ENCODE data around the gene KLF17. TPM values are rescaled to one million over a fixed set of nuclear protein-coding genes. Genes with fewer than 3 reads are reported as not detected.

The KLF17 gene
- total RNA-seq, 1 donor from 2014 or later, result not detected

DNA sequence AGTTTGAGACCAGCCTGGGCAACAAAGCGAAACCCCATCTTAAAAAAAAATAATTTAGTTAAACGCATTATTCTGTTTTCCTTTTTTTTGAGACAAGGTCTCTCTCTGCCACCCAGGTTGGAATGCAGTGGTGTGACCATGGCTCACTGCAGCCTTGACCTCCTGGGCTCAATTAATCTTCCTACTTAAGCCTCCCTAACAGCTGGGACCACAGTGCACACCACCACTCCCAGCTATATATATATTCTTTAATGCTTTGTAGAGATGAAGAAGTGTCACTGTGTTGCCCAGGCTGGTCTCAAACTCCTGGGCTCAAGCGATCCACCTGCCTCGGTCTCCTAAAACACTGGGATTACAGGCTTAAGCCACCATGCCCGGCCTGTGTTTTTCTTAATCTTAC, 7.7 kb upstream of the KLF17 start:
- Histone ChIP-seq H2AFZ (replicated peaks) (no peak overlapping the region), H3K36me3 (no peaks in the 10 kb centered on the region), H3K9ac (no peak overlapping the region), H3F3A (ENCODE audit: low read depth) (no peaks in the 10 kb centered on the region), H3K27me3 (peaks cover 22% of the 10 kb centered on the region), H3K9me3 (ENCODE audit: low read depth) (no peaks in the 10 kb centered on the region), H3K4me1 (no peaks in the 10 kb centered on the region), H3K4me3 (no peak overlapping the region), H3K4me2 (no peak overlapping the region), H3K27ac (no peak overlapping the region), H3K79me2 (ENCODE audit: low read depth) (no peaks in the 10 kb centered on the region), H4K20me1 (ENCODE audit: low read depth) (no peaks in the 10 kb centered on the region)
- Mint-ChIP-seq H3K27me3 (ENCODE audit: insufficient read depth, low read depth) (peaks cover 4% of the 10 kb centered on the region), H3K27ac (no peak overlapping the region), H3K36me3 (no peaks in the 10 kb centered on the region), H3K4me1 (no peaks in the 10 kb centered on the region), H3K4me3 (no peak overlapping the region), H3K9me3 (no peaks in the 10 kb centered on the region)
- TF ChIP-seq EZH2phosphoT487 (IDR thresholded peaks at IDR 0.05) (no peak), EZH2 (IDR thresholded peaks at IDR 0.05) (no peak)
- TF ChIP-seq, protein P1, sequence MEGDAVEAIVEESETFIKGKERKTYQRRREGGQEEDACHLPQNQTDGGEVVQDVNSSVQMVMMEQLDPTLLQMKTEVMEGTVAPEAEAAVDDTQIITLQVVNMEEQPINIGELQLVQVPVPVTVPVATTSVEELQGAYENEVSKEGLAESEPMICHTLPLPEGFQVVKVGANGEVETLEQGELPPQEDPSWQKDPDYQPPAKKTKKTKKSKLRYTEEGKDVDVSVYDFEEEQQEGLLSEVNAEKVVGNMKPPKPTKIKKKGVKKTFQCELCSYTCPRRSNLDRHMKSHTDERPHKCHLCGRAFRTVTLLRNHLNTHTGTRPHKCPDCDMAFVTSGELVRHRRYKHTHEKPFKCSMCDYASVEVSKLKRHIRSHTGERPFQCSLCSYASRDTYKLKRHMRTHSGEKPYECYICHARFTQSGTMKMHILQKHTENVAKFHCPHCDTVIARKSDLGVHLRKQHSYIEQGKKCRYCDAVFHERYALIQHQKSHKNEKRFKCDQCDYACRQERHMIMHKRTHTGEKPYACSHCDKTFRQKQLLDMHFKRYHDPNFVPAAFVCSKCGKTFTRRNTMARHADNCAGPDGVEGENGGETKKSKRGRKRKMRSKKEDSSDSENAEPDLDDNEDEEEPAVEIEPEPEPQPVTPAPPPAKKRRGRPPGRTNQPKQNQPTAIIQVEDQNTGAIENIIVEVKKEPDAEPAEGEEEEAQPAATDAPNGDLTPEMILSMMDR (IDR thresholded peaks at IDR 0.05), result no peak
- DNase-seq (ENCODE audit: low spot score), result no peak

DNA sequence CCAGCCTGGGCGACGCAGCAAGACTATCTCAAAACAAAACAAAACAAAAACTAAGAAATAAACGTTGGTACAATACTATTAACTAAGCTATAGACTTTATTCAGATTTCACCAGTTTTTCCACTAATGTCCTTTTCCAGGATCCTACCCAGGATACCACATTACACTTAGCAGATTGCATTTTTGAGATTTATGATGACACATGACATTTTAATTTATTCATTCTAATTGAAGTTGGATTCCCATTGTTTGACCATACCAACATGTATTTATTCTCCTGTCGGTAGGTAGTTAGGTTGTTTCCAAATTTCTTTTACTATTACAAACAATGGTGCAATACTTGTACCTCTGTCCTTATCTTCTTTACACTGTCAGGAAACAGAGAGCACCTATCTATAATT, 6.8 kb upstream of the KLF17 start:
- no peaks in the 10 kb centered on the region for H3K9me3 ChIP-seq (ENCODE audit: low read depth)
- no peaks in the 10 kb centered on the region for H3K36me3 Mint-ChIP-seq
- peaks cover 4% of the 10 kb centered on the region for H3K27me3 Mint-ChIP-seq (ENCODE audit: insufficient read depth, low read depth)
- no peaks in the 10 kb centered on the region for H3F3A ChIP-seq (ENCODE audit: low read depth)
- no peaks in the 10 kb centered on the region for H3K4me1 ChIP-seq
- DNase-seq (ENCODE audit: low spot score), result no peak
- H4K20me1 ChIP-seq (ENCODE audit: low read depth), result no peaks in the 10 kb centered on the region
- H3K9me3 Mint-ChIP-seq, result no peaks in the 10 kb centered on the region
- TF ChIP-seq, protein P1 (IDR thresholded peaks at IDR 0.05), result no peak
- TF ChIP-seq EZH2phosphoT487 (IDR thresholded peaks at IDR 0.05) (no peak), EZH2 (IDR thresholded peaks at IDR 0.05) (no peak)
- no peak overlapping the region for H3K4me3 Mint-ChIP-seq
- no peak overlapping the region for H2AFZ ChIP-seq (replicated peaks)
- no peak overlapping the region for H3K4me2 ChIP-seq
- peaks cover 16% of the 10 kb centered on the region for H3K27me3 ChIP-seq
- no peak overlapping the region for H3K4me3 ChIP-seq
- no peaks in the 10 kb centered on the region for H3K79me2 ChIP-seq (ENCODE audit: low read depth)
- H3K27ac Mint-ChIP-seq, result no peak overlapping the region
- no peak overlapping the region for H3K27ac ChIP-seq
- H3K9ac ChIP-seq, result no peak overlapping the region
- no peaks in the 10 kb centered on the region for H3K4me1 Mint-ChIP-seq
- H3K36me3 ChIP-seq, result no peaks in the 10 kb centered on the region

DNA sequence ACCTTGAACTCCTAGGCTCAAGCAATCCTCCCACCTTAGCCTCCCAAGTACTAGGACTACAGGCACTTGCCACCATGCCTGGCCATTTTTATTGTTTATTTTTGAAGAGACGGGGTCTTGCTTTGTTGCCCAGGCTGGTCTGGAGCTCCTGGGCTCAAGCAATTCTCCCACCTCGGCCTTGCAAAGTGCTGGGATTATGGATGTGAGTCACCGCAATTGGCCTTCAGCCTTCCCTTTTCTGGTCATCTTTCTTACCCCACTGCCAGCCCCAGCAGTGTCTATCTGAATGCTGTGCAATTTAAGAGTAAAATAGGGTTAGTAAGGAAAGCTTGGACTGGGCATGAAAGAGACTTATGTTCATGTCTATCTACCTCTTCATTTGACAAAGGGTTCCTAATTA, 6.1 kb upstream of the KLF17 start:
- Mint-ChIP-seq H3K4me3 (no peak overlapping the region), H3K4me1 (no peaks in the 10 kb centered on the region), H3K36me3 (no peaks in the 10 kb centered on the region), H3K9me3 (no peaks in the 10 kb centered on the region), H3K27ac (no peak overlapping the region), H3K27me3 (ENCODE audit: insufficient read depth, low read depth) (peaks cover 4% of the 10 kb centered on the region)
- Histone ChIP-seq H3K4me1 (no peaks in the 10 kb centered on the region), H3F3A (ENCODE audit: low read depth) (no peaks in the 10 kb centered on the region), H3K36me3 (no peaks in the 10 kb centered on the region), H3K9me3 (ENCODE audit: low read depth) (no peaks in the 10 kb centered on the region), H3K4me3 (no peak overlapping the region), H3K27me3 (peaks cover 14% of the 10 kb centered on the region), H3K27ac (no peak overlapping the region), H3K9ac (no peak overlapping the region), H3K4me2 (no peak overlapping the region), H2AFZ (replicated peaks) (no peak overlapping the region), H4K20me1 (ENCODE audit: low read depth) (no peaks in the 10 kb centered on the region), H3K79me2 (ENCODE audit: low read depth) (no peaks in the 10 kb centered on the region)
- DNase-seq (ENCODE audit: low spot score), result no peak
- TF ChIP-seq EZH2 (IDR thresholded peaks at IDR 0.05) (no peak), EZH2phosphoT487 (IDR thresholded peaks at IDR 0.05) (no peak)
- TF ChIP-seq, protein P1 (IDR thresholded peaks at IDR 0.05), result no peak
